ENCODE results near the gene CEP131.
"Not testable (repeated sequence)": the region's sequence is repeated elsewhere in the genome, so short reads cannot be mapped to it uniquely, and the experiment has no call there.

CEP131 gene

DNA sequence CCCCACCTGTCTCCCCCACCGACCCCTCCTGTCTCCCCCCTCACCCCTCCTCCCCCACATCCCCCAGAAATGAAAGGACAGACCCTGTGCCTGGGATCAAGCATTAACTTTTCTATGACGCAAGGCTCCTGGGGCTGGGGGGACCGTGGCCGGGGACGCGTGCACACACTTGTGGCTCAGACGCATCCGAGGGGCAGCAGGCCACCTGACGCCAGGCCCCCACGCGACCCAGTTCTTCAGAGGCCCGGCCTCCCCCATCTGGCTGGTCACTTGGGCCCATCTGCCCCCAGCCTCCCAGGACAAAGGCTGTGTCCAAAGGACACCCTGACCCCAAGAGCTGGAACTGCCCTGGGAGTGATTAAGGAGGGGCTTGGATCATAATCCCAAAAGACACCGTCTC, 71.5 kb downstream of the CEP131 start:
- Histone ChIP-seq H3K27me3 (ENCODE audit: low read depth, low read length) (no peaks in the 10 kb centered on the region), H3K36me3 (ENCODE audit: control insufficient read depth in 1 of 2, insufficient read depth in 2 of 2, low read length in 2 of 2) (no peaks in the 10 kb centered on the region), H3K4me3 (ENCODE audit: low read depth in 1 of 2, low read length in 2 of 2) (no peak overlapping the region), H3K9me3 (ENCODE audit: control insufficient read depth in 1 of 2, low read length in 2 of 2) (no peaks in the 10 kb centered on the region), H3K27ac (ENCODE audit: low read length) (no peak overlapping the region), H3K4me1 (ENCODE audit: control insufficient read depth in 1 of 2, insufficient read depth in 2 of 2, low read length in 2 of 2) (no peaks in the 10 kb centered on the region)

DNA sequence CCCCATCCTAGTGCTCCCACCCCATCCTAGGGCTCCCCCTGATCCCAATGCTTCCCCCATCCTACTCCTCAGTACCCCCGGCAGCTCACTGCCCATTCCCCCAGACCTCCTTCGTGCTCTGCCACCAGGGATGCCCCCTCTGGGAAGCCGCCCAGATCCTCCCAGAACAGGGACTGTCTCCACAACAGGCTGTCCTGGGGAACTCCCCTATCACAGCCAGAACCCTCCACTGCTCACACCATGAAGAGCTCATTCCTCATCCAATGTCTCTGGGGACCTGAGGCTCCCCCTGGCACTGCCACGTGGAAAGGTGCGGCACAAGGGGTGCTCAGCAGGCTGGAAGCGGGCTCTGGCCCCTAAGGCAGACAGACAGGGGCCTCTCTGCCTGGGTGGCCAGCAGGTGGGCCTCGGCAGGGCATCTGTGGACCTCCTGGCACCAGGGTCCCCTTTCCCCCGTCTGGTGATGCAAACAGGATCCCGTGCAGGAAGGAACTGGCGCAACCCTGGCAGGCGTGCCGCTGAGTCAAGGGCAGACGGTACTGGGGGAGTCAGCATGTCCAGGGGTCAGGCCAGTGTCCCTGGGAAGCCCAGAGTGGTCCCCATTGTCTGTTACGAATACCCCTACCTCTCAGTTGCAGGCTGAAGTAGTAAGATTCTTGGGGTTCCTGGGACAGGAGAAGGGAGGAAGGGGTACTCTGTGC, 72.2 kb downstream of the CEP131 start:
- Histone ChIP-seq H3K27ac (ENCODE audit: low read length) (no peak overlapping the region), H3K9me3 (ENCODE audit: control insufficient read depth in 1 of 2, low read length in 2 of 2) (no peaks in the 10 kb centered on the region), H3K36me3 (ENCODE audit: control insufficient read depth in 1 of 2, insufficient read depth in 2 of 2, low read length in 2 of 2) (no peaks in the 10 kb centered on the region), H3K4me3 (ENCODE audit: low read depth in 1 of 2, low read length in 2 of 2) (peak overlapping the region in 1 of 2 donors; percentile 20), H3K4me1 (ENCODE audit: control insufficient read depth in 1 of 2, insufficient read depth in 2 of 2, low read length in 2 of 2) (no peaks in the 10 kb centered on the region), H3K27me3 (ENCODE audit: low read depth, low read length) (no peaks in the 10 kb centered on the region)

- no peak overlapping the region for H3K4me3 ChIP-seq (ENCODE audit: low read depth in 1 of 2, low read length in 2 of 2)
- no peak overlapping the region for H3K27ac ChIP-seq (ENCODE audit: low read length)
Observed at GRCh38 chr17:81148986-81149533, 73.7 kb downstream of the CEP131 start.

DNA sequence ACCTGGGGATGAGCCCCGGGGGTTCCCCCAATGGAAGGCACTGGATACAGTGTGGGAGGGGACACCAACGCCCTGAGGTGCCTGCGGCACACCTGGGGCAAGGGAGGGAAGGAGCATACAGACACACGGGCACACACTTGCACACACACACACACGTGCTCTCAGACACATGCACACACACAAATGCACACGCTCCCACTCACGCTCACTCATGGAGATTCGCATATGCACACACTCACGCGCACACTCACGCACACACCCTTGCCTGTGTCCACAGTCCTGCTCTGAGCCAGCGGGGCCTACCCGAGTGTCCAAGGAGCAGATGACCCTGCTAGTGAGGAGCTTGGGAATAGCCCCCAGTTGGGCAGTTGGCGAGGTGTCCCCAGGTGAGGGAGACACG, 74.2 kb downstream of the CEP131 start:
- Histone ChIP-seq H3K36me3 (ENCODE audit: control insufficient read depth in 1 of 2, insufficient read depth in 2 of 2, low read length in 2 of 2) (no peaks in the 10 kb centered on the region), H3K4me3 (ENCODE audit: low read depth in 1 of 2, low read length in 2 of 2) (no peak overlapping the region), H3K4me1 (ENCODE audit: control insufficient read depth in 1 of 2, insufficient read depth in 2 of 2, low read length in 2 of 2) (no peaks in the 10 kb centered on the region), H3K27ac (ENCODE audit: low read length) (no peak overlapping the region), H3K27me3 (ENCODE audit: low read depth, low read length) (no peaks in the 10 kb centered on the region), H3K9me3 (ENCODE audit: control insufficient read depth in 1 of 2, low read length in 2 of 2) (no peaks in the 10 kb centered on the region)

More at GRCh38 chr17:81148986-81149533, 73.7 kb downstream of the CEP131 start:
- H3K36me3 ChIP-seq (ENCODE audit: control insufficient read depth in 1 of 2, insufficient read depth in 2 of 2, low read length in 2 of 2), result no peaks in the 10 kb centered on the region
- H3K27me3 ChIP-seq (ENCODE audit: low read depth, low read length), result no peaks in the 10 kb centered on the region
- H3K9me3 ChIP-seq (ENCODE audit: control insufficient read depth in 1 of 2, low read length in 2 of 2), result no peaks in the 10 kb centered on the region
- no peaks in the 10 kb centered on the region for H3K4me1 ChIP-seq (ENCODE audit: control insufficient read depth in 1 of 2, insufficient read depth in 2 of 2, low read length in 2 of 2)

DNA sequence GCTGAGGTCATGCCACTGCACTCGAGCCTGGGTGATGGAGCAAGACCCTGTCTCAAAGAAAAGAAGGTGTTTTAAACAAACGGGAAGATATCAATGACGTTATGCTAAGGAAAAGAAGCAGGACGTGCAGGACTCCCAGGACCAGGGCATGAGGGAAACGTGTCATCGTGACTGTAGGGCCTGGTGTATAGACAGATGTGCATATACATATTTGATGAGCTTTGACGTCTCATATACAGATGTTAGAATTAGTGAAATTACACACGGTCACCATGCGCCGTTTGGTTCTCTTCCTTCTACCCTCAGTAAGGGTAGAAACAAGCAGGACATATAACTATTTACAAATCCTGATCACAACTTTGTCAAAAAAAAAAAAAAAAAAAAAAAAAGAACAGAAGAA, 75.1 kb downstream of the CEP131 start:
- Histone ChIP-seq H3K9me3 (ENCODE audit: control insufficient read depth in 1 of 2, low read length in 2 of 2) (no peaks in the 10 kb centered on the region), H3K4me1 (ENCODE audit: control insufficient read depth in 1 of 2, insufficient read depth in 2 of 2, low read length in 2 of 2) (peaks cover 0 to 4% of the 10 kb centered on the region in 2 donors), H3K36me3 (ENCODE audit: control insufficient read depth in 1 of 2, insufficient read depth in 2 of 2, low read length in 2 of 2) (no peaks in the 10 kb centered on the region), H3K27me3 (ENCODE audit: low read depth, low read length) (no peaks in the 10 kb centered on the region), H3K27ac (ENCODE audit: low read length) (no peak overlapping the region), H3K4me3 (ENCODE audit: low read depth in 1 of 2, low read length in 2 of 2) (no peak overlapping the region)

GRCh38 chr17:81146208-81146607, 76.6 kb downstream of the CEP131 start:
- not testable (repeated sequence) for H3K27me3 ChIP-seq (ENCODE audit: low read depth, low read length); H3K4me1 ChIP-seq (ENCODE audit: control insufficient read depth in 1 of 2, insufficient read depth in 2 of 2, low read length in 2 of 2); H3K36me3 ChIP-seq (ENCODE audit: control insufficient read depth in 1 of 2, insufficient read depth in 2 of 2, low read length in 2 of 2); H3K27ac ChIP-seq (ENCODE audit: low read length); H3K4me3 ChIP-seq (ENCODE audit: low read depth in 1 of 2, low read length in 2 of 2); H3K9me3 ChIP-seq (ENCODE audit: control insufficient read depth in 1 of 2, low read length in 2 of 2)

DNA sequence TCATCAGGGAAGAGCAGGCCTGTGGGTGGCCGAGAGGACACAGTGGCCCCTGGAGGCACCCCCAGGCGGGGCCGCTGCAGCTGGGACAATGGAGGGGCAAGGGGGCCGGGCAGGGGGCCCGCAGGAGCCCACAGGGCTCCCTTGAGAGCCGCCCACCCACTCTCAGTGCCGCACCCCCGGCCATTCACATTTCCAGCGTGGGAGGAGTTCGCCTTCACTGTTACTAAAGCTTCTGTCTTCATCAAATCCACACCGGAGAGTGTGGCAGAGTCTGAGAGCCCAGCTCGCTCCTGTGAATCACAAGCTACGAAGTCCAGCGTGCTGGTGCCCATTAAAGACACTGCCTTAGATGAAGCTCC, 78.4 kb downstream of the CEP131 start:
- Histone ChIP-seq H3K27me3 (ENCODE audit: low read depth, low read length) (no peaks in the 10 kb centered on the region), H3K9me3 (ENCODE audit: control insufficient read depth in 1 of 2, low read length in 2 of 2) (no peaks in the 10 kb centered on the region), H3K36me3 (ENCODE audit: control insufficient read depth in 1 of 2, insufficient read depth in 2 of 2, low read length in 2 of 2) (no peaks in the 10 kb centered on the region), H3K4me3 (ENCODE audit: low read depth in 1 of 2, low read length in 2 of 2) (no peak overlapping the region), H3K27ac (ENCODE audit: low read length) (no peak overlapping the region), H3K4me1 (ENCODE audit: control insufficient read depth in 1 of 2, insufficient read depth in 2 of 2, low read length in 2 of 2) (peaks cover 0 to 9% of the 10 kb centered on the region in 2 donors)

- no peak overlapping the region for H3K27ac ChIP-seq (ENCODE audit: low read length)
- H3K36me3 ChIP-seq (ENCODE audit: control insufficient read depth in 1 of 2, insufficient read depth in 2 of 2, low read length in 2 of 2), result no peaks in the 10 kb centered on the region
- no peak overlapping the region for H3K4me3 ChIP-seq (ENCODE audit: low read depth in 1 of 2, low read length in 2 of 2)
- H3K4me1 ChIP-seq (ENCODE audit: control insufficient read depth in 1 of 2, insufficient read depth in 2 of 2, low read length in 2 of 2), result peaks cover 0 to 9% of the 10 kb centered on the region in 2 donors
- no peaks in the 10 kb centered on the region for H3K27me3 ChIP-seq (ENCODE audit: low read depth, low read length)
- no peaks in the 10 kb centered on the region for H3K9me3 ChIP-seq (ENCODE audit: control insufficient read depth in 1 of 2, low read length in 2 of 2)
Observed at GRCh38 chr17:81143717-81144422, 78.9 kb downstream of the CEP131 start.

DNA sequence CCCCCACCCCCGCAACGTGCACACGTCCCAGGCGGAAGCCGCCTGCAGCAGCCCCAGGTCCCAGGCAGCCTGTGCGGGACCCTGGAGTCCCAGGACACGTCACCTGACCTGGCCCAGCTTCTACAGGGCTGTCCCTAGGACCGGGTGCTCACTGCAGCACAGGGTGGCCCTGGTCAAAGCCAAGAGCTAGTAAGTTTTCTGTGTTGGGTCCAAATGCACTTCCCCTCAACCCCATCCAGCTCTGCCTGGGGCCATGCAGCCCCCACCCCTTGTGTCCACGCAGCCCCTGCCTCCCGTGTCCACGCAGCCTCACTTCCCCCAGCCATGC, 79.6 kb downstream of the CEP131 start:
- no peaks in the 10 kb centered on the region for H3K9me3 ChIP-seq (ENCODE audit: control insufficient read depth in 1 of 2, low read length in 2 of 2)
- H3K36me3 ChIP-seq (ENCODE audit: control insufficient read depth in 1 of 2, insufficient read depth in 2 of 2, low read length in 2 of 2), result no peaks in the 10 kb centered on the region
- H3K4me3 ChIP-seq (ENCODE audit: low read depth in 1 of 2, low read length in 2 of 2), result no peak overlapping the region
- no peak overlapping the region for H3K27ac ChIP-seq (ENCODE audit: low read length)
- H3K27me3 ChIP-seq (ENCODE audit: low read depth, low read length), result no peaks in the 10 kb centered on the region
- peaks cover 0 to 9% of the 10 kb centered on the region in 2 donors for H3K4me1 ChIP-seq (ENCODE audit: control insufficient read depth in 1 of 2, insufficient read depth in 2 of 2, low read length in 2 of 2)

DNA sequence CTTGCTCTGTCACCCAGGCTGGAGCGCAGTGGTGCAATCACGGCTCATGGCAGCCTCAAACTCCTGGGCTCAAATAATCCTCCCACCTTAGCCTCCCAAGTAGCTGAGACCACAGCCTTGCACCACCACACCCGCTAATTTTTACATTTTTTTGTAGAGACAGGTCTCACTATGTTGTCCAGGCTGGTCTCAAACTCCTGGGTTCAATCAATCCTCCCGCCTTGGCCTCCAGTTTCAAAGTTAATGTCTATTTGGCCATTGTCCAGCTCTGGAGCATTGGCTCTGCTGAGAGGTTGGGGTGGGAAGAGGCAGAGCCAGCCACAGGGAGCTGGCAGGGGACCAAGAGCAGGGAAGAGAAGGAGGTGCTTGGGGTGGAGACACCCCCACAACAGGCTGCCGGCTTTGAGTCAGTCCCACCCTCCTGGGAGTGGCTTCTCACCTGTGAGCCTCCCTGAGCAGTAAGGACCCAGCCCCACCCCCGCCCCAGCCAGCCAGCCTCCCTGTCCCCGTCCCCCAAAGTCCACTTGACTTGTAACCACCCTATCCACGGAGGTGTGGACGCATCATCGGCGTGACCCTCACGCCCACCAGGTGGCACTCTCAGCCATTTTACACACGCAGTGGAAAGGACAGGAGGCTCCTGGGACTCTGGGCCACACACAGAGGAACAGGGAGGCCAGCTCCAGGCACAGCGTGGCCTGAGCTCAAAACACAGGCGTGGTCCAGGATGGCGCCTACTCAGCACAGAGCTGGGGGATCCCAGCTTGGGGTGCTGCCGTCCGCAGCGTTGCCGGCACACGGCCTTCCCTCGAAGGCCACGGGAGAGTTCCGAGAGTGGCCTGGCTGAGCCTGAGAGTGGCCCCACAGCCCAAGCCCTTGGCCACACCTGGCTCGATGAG, 80.2 kb downstream of the CEP131 start:
- no peaks in the 10 kb centered on the region for H3K27me3 ChIP-seq (ENCODE audit: low read depth, low read length)
- H3K36me3 ChIP-seq (ENCODE audit: control insufficient read depth in 1 of 2, insufficient read depth in 2 of 2, low read length in 2 of 2), result no peaks in the 10 kb centered on the region
- no peak overlapping the region for H3K4me3 ChIP-seq (ENCODE audit: low read depth in 1 of 2, low read length in 2 of 2)
- peaks cover 0 to 9% of the 10 kb centered on the region in 2 donors for H3K4me1 ChIP-seq (ENCODE audit: control insufficient read depth in 1 of 2, insufficient read depth in 2 of 2, low read length in 2 of 2)
- no peaks in the 10 kb centered on the region for H3K9me3 ChIP-seq (ENCODE audit: control insufficient read depth in 1 of 2, low read length in 2 of 2)
- H3K27ac ChIP-seq (ENCODE audit: low read length), result no peak overlapping the region

GRCh38 chr17:81140695-81141094, 82.1 kb downstream of the CEP131 start:
- no peaks in the 10 kb centered on the region for H3K36me3 ChIP-seq (ENCODE audit: control insufficient read depth in 1 of 2, insufficient read depth in 2 of 2, low read length in 2 of 2)
- H3K27ac ChIP-seq (ENCODE audit: low read length), result no peak overlapping the region
- H3K9me3 ChIP-seq (ENCODE audit: control insufficient read depth in 1 of 2, low read length in 2 of 2), result no peaks in the 10 kb centered on the region
- no peaks in the 10 kb centered on the region for H3K27me3 ChIP-seq (ENCODE audit: low read depth, low read length)
- no peak overlapping the region for H3K4me3 ChIP-seq (ENCODE audit: low read depth in 1 of 2, low read length in 2 of 2)
- H3K4me1 ChIP-seq (ENCODE audit: control insufficient read depth in 1 of 2, insufficient read depth in 2 of 2, low read length in 2 of 2), result peaks cover 0 to 9% of the 10 kb centered on the region in 2 donors

All from muscle layer of duodenum (tissue), 2 donors.